NCI-H526 (cell line): ENCODE data around the gene EFNA5.

ENCODE experiments used
- DNase-seq, 2 experiments: peaks; one replicate each; lab custom pipeline; 2025; lab: John Stamatoyannopoulos, UW

The EFNA5 gene

GRCh38 chr5:107545486-107545885 lies 125.3 kb downstream of the EFNA5 start:
- DNase-seq: no peak

- no peak for DNase-seq
These were observed 125.8 kb downstream of the EFNA5 start for GRCh38 chr5:107544967-107545366.

GRCh38 chr5:107544476-107544875 lies 126.3 kb downstream of the EFNA5 start:
- DNase-seq: no peak

GRCh38 chr5:107543868-107544267 lies 126.9 kb downstream of the EFNA5 start:
- no peak for DNase-seq

GRCh38 chr5:107542831-107543231 lies 127.9 kb downstream of the EFNA5 start:
- DNase-seq: peak in 1 of 2 experiments; percentile 8

- DNase-seq: peak in 1 of 2 experiments; percentile 11
These were observed 128.3 kb downstream of the EFNA5 start for GRCh38 chr5:107542428-107542827.

GRCh38 chr5:107541400-107541799 lies 129.3 kb downstream of the EFNA5 start:
- no peak for DNase-seq

- DNase-seq: no peak
These were observed 130.9 kb downstream of the EFNA5 start for GRCh38 chr5:107539726-107540330.

GRCh38 chr5:107538805-107539445 lies 131.8 kb downstream of the EFNA5 start:
- DNase-seq: no peak

GRCh38 chr5:107538331-107538730 lies 132.4 kb downstream of the EFNA5 start:
- no peak for DNase-seq

- no peak for DNase-seq
These were observed 134.9 kb downstream of the EFNA5 start for GRCh38 chr5:107535849-107536248.

GRCh38 chr5:107533910-107534876 lies 136.5 kb downstream of the EFNA5 start:
- peak; percentile 63 to 68 for DNase-seq

- DNase-seq: no peak
These were observed 137.8 kb downstream of the EFNA5 start for GRCh38 chr5:107532916-107533315.

- no peak for DNase-seq
These were observed 138.4 kb downstream of the EFNA5 start for GRCh38 chr5:107532169-107532878.

- DNase-seq: no peak
These were observed 139.4 kb downstream of the EFNA5 start for GRCh38 chr5:107531308-107531707.

GRCh38 chr5:107529618-107530017 lies 141.1 kb downstream of the EFNA5 start:
- DNase-seq: no peak

GRCh38 chr5:107526270-107526937 lies 144.3 kb downstream of the EFNA5 start:
- DNase-seq: no peak

GRCh38 chr5:107524111-107524510 lies 146.6 kb downstream of the EFNA5 start:
- DNase-seq: no peak

- peak; percentile 71 to 74 for DNase-seq
These were observed 147.6 kb downstream of the EFNA5 start for GRCh38 chr5:107523029-107523680.

GRCh38 chr5:107522456-107522855 lies 148.3 kb downstream of the EFNA5 start:
- DNase-seq: no peak

- DNase-seq: no peak
These were observed 150.8 kb downstream of the EFNA5 start for GRCh38 chr5:107519900-107520354.
